HG02885 (cell line): ENCODE measurements around the gene A1BG.

Experiments used
- ATAC-seq: cut with Tn5 transposase; IDR thresholded peaks from one replicate; pipeline ENCODE4 v1.9.1; 2021; ENCODE audit warnings: mild to moderate bottlenecking; ENCODE audit not compliant: unreplicated experiment, poor library complexity

A1BG gene

GRCh38 chr19:58352760-58353671, at the start of gene A1BG:
Gene A1BG (minus strand): TSS chr19:58353492. CDS start chr19:58353437, 55 bp downstream.
- ATAC-seq = no peak

GRCh38 chr19:58401840-58402421, 48.6 kb upstream of the A1BG start:
- ATAC-seq = no peak

- ATAC-seq = peak; percentile 98
These were observed 47.9 kb upstream of the A1BG start for GRCh38 chr19:58400916-58401839.

- no peak for ATAC-seq
These were observed 47.1 kb upstream of the A1BG start for GRCh38 chr19:58400316-58400915.

GRCh38 chr19:58399903-58400302, 46.6 kb upstream of the A1BG start:
- no peak for ATAC-seq

- ATAC-seq = no peak
These were observed 45.3 kb upstream of the A1BG start for GRCh38 chr19:58398545-58398944.

- no peak for ATAC-seq
These were observed 44.8 kb upstream of the A1BG start for GRCh38 chr19:58398087-58398486.

- no peak for ATAC-seq
These were observed 44.3 kb upstream of the A1BG start for GRCh38 chr19:58397533-58398037.

GRCh38 chr19:58396691-58397532, 43.6 kb upstream of the A1BG start:
- ATAC-seq = no peak

- ATAC-seq = no peak
These were observed 42.8 kb upstream of the A1BG start for GRCh38 chr19:58395979-58396627.

- no peak for ATAC-seq
These were observed 42.1 kb upstream of the A1BG start, which contains the start of gene RNF225 for GRCh38 chr19:58395220-58395978. Gene RNF225 (plus strand): TSS chr19:58395656. CDS start chr19:58396090, 434 bp downstream.

- ATAC-seq = no peak
These were observed 41.5 kb upstream of the A1BG start for GRCh38 chr19:58394821-58395219.

GRCh38 chr19:58393725-58394033, 40.4 kb upstream of the A1BG start:
- no peak for ATAC-seq

GRCh38 chr19:58392945-58393724, 39.8 kb upstream of the A1BG start:
- ATAC-seq = no peak

- ATAC-seq = no peak
These were observed 34.9 kb upstream of the A1BG start for GRCh38 chr19:58388175-58388526.

GRCh38 chr19:58387338-58388174, 34.3 kb upstream of the A1BG start:
- no peak for ATAC-seq
